Chondrocyte (in vitro differentiated cells): ENCODE measurements around the gene BCAN. TPM values are rescaled to one million over a fixed set of nuclear protein-coding genes. Genes with fewer than 3 reads are reported as not detected.

Experiments
- DNase-seq: peaks from one replicate; pipeline ENCODE4 v3.0.0; 2021; ENCODE audit warnings: mixed read lengths, low spot score
- H3K27ac Mint-ChIP-seq: one replicate; pipeline ENCODE4 v1.8.0; 2021; ENCODE audit warnings: mild to moderate bottlenecking, moderate library complexity, mixed read lengths; ENCODE audit not compliant: unreplicated experiment
- H3K27me3 Mint-ChIP-seq: 2 replicates; pipeline ENCODE4 v1.8.0; 2021; ENCODE audit warnings: low read depth, mixed read lengths
- H3K36me3 Mint-ChIP-seq: 2 replicates; pipeline ENCODE4 v1.8.0; 2021; ENCODE audit warnings: low read depth, mixed read lengths
- H3K4me1 Mint-ChIP-seq: 2 replicates; pipeline ENCODE4 v1.8.0; 2021; ENCODE audit warnings: low read depth, mild to moderate bottlenecking, mixed read lengths
- H3K4me3 Mint-ChIP-seq: one replicate; pipeline ENCODE4 v1.8.0; 2021; ENCODE audit warnings: mild to moderate bottlenecking, moderate library complexity, mixed read lengths; ENCODE audit not compliant: unreplicated experiment
- H3K9me3 Mint-ChIP-seq: 2 replicates; pipeline ENCODE4 v1.8.0; 2021; ENCODE audit warnings: low read depth, mixed read lengths
- CTCF ChIP-seq: fragments of 200-600 bp; sonication (generic); IDR thresholded peaks from 2 replicates; pipeline ENCODE4 v1.5.0; 2021; ENCODE audit warnings: antibody characterized with exemption, mild to moderate bottlenecking, moderate library complexity
- total RNA-seq: library from RNA; stranded (reverse); gene quantifications from 3 replicates; pipeline ENCODE4 v1.2.1, GENCODE V29; 2021

The BCAN gene
- total RNA-seq, 1 donor from 2014 or later: not detected

DNA sequence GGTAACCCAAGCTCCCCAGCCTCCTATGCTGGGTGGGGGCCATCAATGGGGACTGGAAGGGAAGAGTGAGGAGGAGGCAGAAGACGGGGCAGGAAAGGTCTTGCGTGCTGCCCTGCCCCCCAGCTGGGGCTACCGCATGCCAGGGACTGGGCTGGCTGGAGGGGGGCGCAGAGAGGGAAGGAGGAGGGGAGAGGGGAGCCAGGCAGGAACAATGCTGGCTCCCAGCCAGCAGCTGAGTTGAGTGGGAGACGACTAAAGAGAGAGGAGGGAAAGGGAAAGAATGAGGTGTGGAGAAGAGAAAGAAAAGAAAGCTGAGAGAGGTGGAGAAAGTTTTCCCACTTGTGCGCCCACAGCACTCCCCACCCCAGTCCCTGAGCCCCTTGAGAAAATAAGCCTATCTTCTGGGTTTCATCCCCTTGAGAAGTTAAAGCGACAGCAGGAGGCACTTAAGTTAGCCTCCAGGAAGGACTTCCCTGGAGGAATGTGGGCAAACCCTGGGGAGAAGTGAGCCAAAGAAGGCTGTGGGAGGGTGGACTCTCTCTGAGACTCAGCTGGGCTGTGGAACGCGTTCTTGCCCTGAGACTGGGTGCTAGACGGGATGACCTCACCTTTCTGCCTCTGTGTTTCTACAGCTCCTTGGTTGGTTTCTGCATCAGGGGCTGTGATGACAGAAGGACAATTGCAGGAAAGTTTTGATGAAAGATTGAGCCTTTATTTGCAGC, 48.2 kb downstream of the BCAN start:
- H3K9me3 Mint-ChIP-seq: no peaks in the 10 kb centered on the region
- no peak for TF ChIP-seq CTCF
- DNase-seq: no peak
- peaks cover 1% of the 10 kb centered on the region for H3K27me3 Mint-ChIP-seq
- no peaks in the 10 kb centered on the region for H3K36me3 Mint-ChIP-seq
- H3K4me1 Mint-ChIP-seq: peaks cover 54% of the 10 kb centered on the region
- peak overlapping the region; percentile 64 for H3K4me3 Mint-ChIP-seq
- no peak overlapping the region for H3K27ac Mint-ChIP-seq

DNA sequence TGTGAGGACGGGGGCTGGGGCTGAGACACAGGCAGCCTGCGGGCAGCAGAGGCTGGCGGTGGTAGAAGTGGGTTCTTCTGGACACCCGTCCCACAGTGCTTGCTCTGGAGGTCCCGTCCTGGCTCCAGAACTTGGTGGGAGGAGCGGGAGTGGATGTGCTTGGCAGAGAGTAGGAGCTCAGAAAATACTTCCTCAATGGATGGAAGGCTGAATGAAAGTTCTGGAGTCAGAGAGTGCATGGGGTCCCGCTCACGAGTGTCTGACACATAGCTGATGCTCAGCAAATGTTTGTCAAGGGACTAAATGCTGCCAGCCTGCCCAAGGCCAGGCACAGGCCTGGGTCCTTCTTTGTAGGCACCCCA, 48.7 kb downstream of the BCAN start:
- Mint-ChIP-seq H3K27me3 (peaks cover 1% of the 10 kb centered on the region), H3K9me3 (no peaks in the 10 kb centered on the region), H3K4me1 (peaks cover 54% of the 10 kb centered on the region), H3K4me3 (no peak overlapping the region), H3K27ac (no peak overlapping the region), H3K36me3 (no peaks in the 10 kb centered on the region)
- DNase-seq: no peak
- TF ChIP-seq CTCF: no peak

DNA sequence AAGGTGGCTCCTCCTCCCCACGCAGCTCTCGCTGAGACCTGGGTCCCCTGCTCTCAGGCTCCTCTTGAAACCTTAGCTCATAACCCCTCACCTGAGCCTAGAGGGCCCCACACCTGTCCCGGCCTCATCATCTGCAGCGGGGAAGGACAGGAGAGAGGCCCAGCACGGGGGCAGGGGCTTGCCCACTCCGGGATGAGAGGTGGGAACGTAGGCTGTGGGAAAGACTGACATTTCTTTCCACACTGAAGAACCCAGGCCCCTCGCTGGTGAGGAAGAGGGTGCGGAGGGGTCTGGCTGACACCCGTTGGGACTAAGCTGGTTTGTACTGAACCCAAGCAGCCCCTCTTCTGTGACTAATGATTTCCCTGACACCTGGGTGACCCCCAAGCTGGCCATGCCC, 49.3 kb downstream of the BCAN start:
- H3K27ac Mint-ChIP-seq: no peak overlapping the region
- no peaks in the 10 kb centered on the region for H3K9me3 Mint-ChIP-seq
- no peak for TF ChIP-seq CTCF
- H3K27me3 Mint-ChIP-seq: peaks cover 1% of the 10 kb centered on the region
- peaks cover 54% of the 10 kb centered on the region for H3K4me1 Mint-ChIP-seq
- H3K4me3 Mint-ChIP-seq: no peak overlapping the region
- H3K36me3 Mint-ChIP-seq: no peaks in the 10 kb centered on the region
- no peak for DNase-seq

DNA sequence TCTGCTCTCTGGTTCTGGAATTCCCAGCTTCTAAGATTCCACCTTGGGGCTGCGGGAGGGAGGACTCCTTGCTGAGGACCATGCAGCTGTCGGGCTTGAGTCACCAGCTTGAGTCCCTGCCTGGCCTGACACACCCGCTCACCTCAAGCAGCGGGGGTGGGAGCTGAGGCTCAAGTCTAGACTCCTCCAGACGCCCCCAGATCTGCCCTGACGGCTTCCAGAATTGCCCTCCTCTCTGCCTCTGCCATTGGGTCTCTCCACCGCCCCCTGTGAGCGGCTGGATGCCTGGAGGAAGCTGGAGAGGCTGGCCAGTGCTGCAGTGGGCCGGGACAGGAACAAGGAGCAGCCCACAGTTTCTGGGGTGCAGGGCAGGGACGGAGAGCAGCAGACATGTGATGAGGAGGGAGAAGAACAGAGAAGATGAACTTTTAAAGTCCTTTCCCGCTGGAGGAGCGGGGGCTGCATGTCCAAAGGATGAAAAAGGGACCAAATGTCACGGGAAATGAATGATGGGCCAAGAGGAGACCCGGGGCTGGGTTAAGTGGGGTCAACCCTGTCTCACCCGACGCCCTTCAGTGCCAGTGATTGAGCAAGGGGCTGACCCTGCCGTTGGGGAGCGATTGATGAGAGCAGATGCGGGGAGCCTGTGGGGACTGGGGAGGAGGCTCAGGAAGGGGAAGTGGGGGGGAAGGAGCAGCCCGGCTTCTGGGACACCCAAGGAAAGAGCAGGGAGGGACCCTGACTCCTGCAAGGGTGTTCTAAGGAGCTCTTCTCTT, 49.9 kb downstream of the BCAN start:
- no peaks in the 10 kb centered on the region for H3K9me3 Mint-ChIP-seq
- peaks cover 54% of the 10 kb centered on the region for H3K4me1 Mint-ChIP-seq
- H3K36me3 Mint-ChIP-seq: no peaks in the 10 kb centered on the region
- peak; percentile 43 for TF ChIP-seq CTCF
- no peak overlapping the region for H3K27ac Mint-ChIP-seq
- no peak overlapping the region for H3K4me3 Mint-ChIP-seq
- peaks cover 1% of the 10 kb centered on the region for H3K27me3 Mint-ChIP-seq
- no peak for DNase-seq

DNA sequence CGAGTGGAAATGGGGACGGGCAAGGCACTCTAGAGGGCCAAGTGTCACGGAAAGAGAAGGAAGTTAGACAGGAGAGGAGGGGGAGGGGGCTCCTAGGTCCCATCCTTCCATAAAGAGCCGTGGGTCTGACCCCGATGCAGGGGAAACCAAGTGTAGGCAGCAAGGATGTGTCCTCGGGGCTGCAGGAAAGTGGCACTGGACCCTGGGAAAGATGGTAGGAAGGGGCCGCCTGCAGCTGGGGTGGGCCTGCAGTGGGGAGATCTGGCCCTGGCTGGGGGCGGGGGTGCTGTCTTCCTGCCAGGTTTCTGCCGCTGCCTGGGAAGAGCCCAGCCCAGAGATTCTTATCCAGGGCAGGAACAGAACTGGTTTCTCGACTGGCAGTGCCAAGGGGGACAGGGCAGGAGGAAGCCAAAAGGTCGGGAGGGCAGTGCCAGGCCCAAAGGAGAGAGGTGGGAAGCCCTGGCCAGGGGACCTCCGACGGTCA, 50.6 kb downstream of the BCAN start:
- H3K4me3 Mint-ChIP-seq: no peak overlapping the region
- no peak overlapping the region for H3K27ac Mint-ChIP-seq
- H3K4me1 Mint-ChIP-seq: peaks cover 54% of the 10 kb centered on the region
- H3K9me3 Mint-ChIP-seq: no peaks in the 10 kb centered on the region
- no peak for TF ChIP-seq CTCF
- DNase-seq: no peak
- no peaks in the 10 kb centered on the region for H3K36me3 Mint-ChIP-seq
- peaks cover 1% of the 10 kb centered on the region for H3K27me3 Mint-ChIP-seq
